GM23338 (cell line): ENCODE results near the gene SNRPB2. TPM values are rescaled to one million over a fixed set of nuclear protein-coding genes. Genes with fewer than 3 reads are reported as not detected.
A peak's percentile ranks its signal among the peaks of the same experiment; 100 is the strongest.

ENCODE experiments used
- ATAC-seq: fragments of 200-7000 bp; cut with Tn5 transposase; 3 replicates; pipeline ENCODE4 v1.9.1; 2020
- DNase-seq: peaks from one replicate; pipeline ENCODE4 v3.0.0-alpha.2; 2015; ENCODE audit warnings: low spot score
- H2AFZ ChIP-seq: fragments of 200-600 bp; sonication (generic); 2 replicates; pipeline ENCODE4 v1.8.0; 2016; ENCODE audit warnings: antibody characterized with exemption, mild to moderate bottlenecking, moderate library complexity
- H3F3A ChIP-seq: fragments of 200-600 bp; sonication (generic); replicated peaks from 2 replicates; pipeline ENCODE4 v1.8.0; 2017; ENCODE audit warnings: antibody characterized with exemption, mixed run types, low read depth
- H3K27ac ChIP-seq: fragments of 200-600 bp; sonication (generic); 2 replicates; pipeline ENCODE4 v1.6.1; 2016; ENCODE audit warnings: low read depth
- H3K27me3 ChIP-seq: fragments of 200-600 bp; sonication (generic); 2 replicates; pipeline ENCODE4 v1.8.0; 2016; ENCODE audit warnings: mild to moderate bottlenecking, mixed run types, moderate library complexity; ENCODE audit not compliant: insufficient read depth
- H3K36me3 ChIP-seq: fragments of 200-600 bp; sonication (generic); 2 replicates; pipeline ENCODE4 v1.8.0; 2016; ENCODE audit warnings: mild to moderate bottlenecking; ENCODE audit not compliant: insufficient read depth
- H3K4me1 ChIP-seq: fragments of 200-600 bp; sonication (generic); 2 replicates; pipeline ENCODE4 v1.8.0; 2016; ENCODE audit warnings: mild to moderate bottlenecking, moderate library complexity; ENCODE audit not compliant: insufficient read depth
- H3K4me2 ChIP-seq: fragments of 200-600 bp; sonication (generic); 2 replicates; pipeline ENCODE4 v1.7.1; 2017; ENCODE audit warnings: mixed run types
- H3K4me3 ChIP-seq: fragments of 200-600 bp; sonication (generic); 2 replicates; pipeline ENCODE4 v1.6.1; 2016; ENCODE audit warnings: mixed run types
- H3K79me2 ChIP-seq: fragments of 200-600 bp; sonication (generic); replicated peaks from 2 replicates; pipeline ENCODE4 v1.8.0; 2017; ENCODE audit warnings: mild to moderate bottlenecking; ENCODE audit not compliant: insufficient read depth
- H3K9me2 ChIP-seq: fragments of 200-600 bp; sonication (generic); 2 replicates; pipeline ENCODE4 v1.8.0; 2017; ENCODE audit not compliant: insufficient read depth
- H4K20me1 ChIP-seq: fragments of 200-600 bp; sonication (generic); replicated peaks from 2 replicates; pipeline ENCODE4 v1.8.0; 2017; ENCODE audit warnings: mild to moderate bottlenecking; ENCODE audit not compliant: insufficient read depth
- H3K27ac Mint-ChIP-seq: 2 replicates; pipeline ENCODE4 v1.8.0; 2020; ENCODE audit warnings: inconsistent platforms, mild to moderate bottlenecking, moderate library complexity, mixed read lengths
- H3K27me3 Mint-ChIP-seq: 3 replicates; pipeline ENCODE4 v1.8.0; 2022; ENCODE audit warnings: low read depth, mild to moderate bottlenecking, moderate library complexity, mixed read lengths, inconsistent platforms; ENCODE audit not compliant: insufficient read depth, poor library complexity
- H3K36me3 Mint-ChIP-seq: 3 replicates; pipeline ENCODE4 v1.8.0; 2021; ENCODE audit warnings: low read depth, mild to moderate bottlenecking, inconsistent platforms, moderate library complexity, mixed read lengths
- H3K4me1 Mint-ChIP-seq: 3 replicates; pipeline ENCODE4 v1.8.0; 2020; ENCODE audit warnings: mild to moderate bottlenecking, inconsistent platforms, mixed read lengths
- H3K4me3 Mint-ChIP-seq: 3 replicates; pipeline ENCODE4 v1.8.0; 2021; ENCODE audit warnings: moderate library complexity, mild to moderate bottlenecking, inconsistent platforms, mixed read lengths
- H3K9me3 Mint-ChIP-seq: 3 replicates; pipeline ENCODE4 v1.8.0; 2020; ENCODE audit warnings: moderate library complexity, mild to moderate bottlenecking, inconsistent platforms, mixed read lengths
- CTCF ChIP-seq, 2 experiments: fragments of 200-600 bp in 1 of 2; sonication (generic) in 1 of 2; conservative IDR thresholded peaks; 2 replicates each; pipeline versions ENCODE4 v1.5.1 to v1.6.1; 2016 to 2017; ENCODE audit warnings: antibody characterized with exemption in 2 of 2, low read depth in 2 of 2, mild to moderate bottlenecking in 2 of 2, moderate library complexity in 1 of 2
- ETS1 ChIP-seq: IDR thresholded peaks from 2 replicates; pipeline ENCODE4 v1.6.1; 2016; ENCODE audit warnings: antibody characterized with exemption
- EZH2 ChIP-seq: fragments of 200-600 bp; sonication (generic); IDR thresholded peaks from one replicate; pipeline ENCODE4 v1.8.0; 2017; ENCODE audit warnings: antibody characterized with exemption, mild to moderate bottlenecking, low read depth; ENCODE audit not compliant: unreplicated experiment
- JUNB ChIP-seq: IDR thresholded peaks from one replicate; pipeline ENCODE4 v1.6.1; 2016; ENCODE audit warnings: antibody characterized with exemption; ENCODE audit not compliant: unreplicated experiment
- NANOG ChIP-seq: IDR thresholded peaks from 2 replicates; pipeline ENCODE4 v1.6.1; 2016; ENCODE audit warnings: antibody characterized with exemption, borderline replicate concordance
- POLR2AphosphoS5 ChIP-seq: IDR thresholded peaks from 2 replicates; pipeline ENCODE4 v1.6.1; 2016; ENCODE audit warnings: antibody characterized with exemption, low read depth
- REST ChIP-seq: IDR thresholded peaks from one replicate; pipeline ENCODE4 v1.6.1; 2018; ENCODE audit warnings: antibody characterized with exemption; ENCODE audit not compliant: unreplicated experiment
- STAT1 ChIP-seq: IDR thresholded peaks from one replicate; pipeline ENCODE4 v1.6.1; 2016; ENCODE audit warnings: antibody characterized with exemption; ENCODE audit not compliant: unreplicated experiment
- ZNF114 ChIP-seq: fragments of 250-450 bp; sonication (Bioruptor Pico); IDR thresholded peaks from 2 replicates; pipeline ENCODE4 v1.5.0; 2020; ENCODE audit warnings: mild to moderate bottlenecking, moderate library complexity
- ZNF331 ChIP-seq: fragments of 250-450 bp; sonication (Bioruptor Pico); IDR thresholded peaks from 2 replicates; pipeline ENCODE4 v1.5.0; 2020; ENCODE audit warnings: low read depth, mild to moderate bottlenecking, moderate library complexity
- polyA plus RNA-seq: library from polyadenylated mRNA; unstranded; fragments of >200 nt; fragmentation: Nextera tagmentation; extraction: Ambion mirVana; gene quantifications from 2 replicates; pipeline ENCODE4 v1.2.1, GENCODE V29; 2016
- total RNA-seq: library from RNA; depleted of rRNA; stranded (reverse); fragments of >200 nt; shearing (Covaris generic); gene quantifications from 2 replicates; pipeline ENCODE4 v1.2.3, GENCODE V29; 2014

Gene SNRPB2
- total and polyA plus RNA-seq, 2 experiments from 2014 or later, result 94.9 to 377 TPM

GRCh38 chr20:16745204-16745603 is 15.4 kb downstream of the SNRPB2 start (continued):
- no peak for TF ChIP-seq CTCF (conservative IDR thresholded peaks at IDR 0.05; ENCODE audit: low read depth in 2 of 2)
- TF ChIP-seq POLR2AphosphoS5, result no peak
- no peak for TF ChIP-seq STAT1
- TF ChIP-seq ZNF114 (CRISPR knock-in tag), result no peak
- no peak for TF ChIP-seq EZH2

GRCh38 chr20:16747291-16747811 is 17.5 kb downstream of the SNRPB2 start:
- H3K4me3 Mint-ChIP-seq, result no peak overlapping the region
- ATAC-seq (peak; percentile 90), DNase-seq (peak; percentile 57)
- Histone ChIP-seq H3K27me3 (no peaks in the 10 kb centered on the region), H3F3A (no peaks in the 10 kb centered on the region), H3K9me2 (no peaks in the 10 kb centered on the region), H3K4me2 (no peak overlapping the region), H3K79me2 (no peaks in the 10 kb centered on the region), H2AFZ (no peak overlapping the region), H3K36me3 (no peaks in the 10 kb centered on the region), H3K4me3 (no peak overlapping the region), H3K27ac (no peak overlapping the region), H4K20me1 (no peaks in the 10 kb centered on the region), H3K4me1 (no peaks in the 10 kb centered on the region; the same call in 1 of the 2 replicates)
- H3K36me3 Mint-ChIP-seq, result no peaks in the 10 kb centered on the region
- TF ChIP-seq CTCF (conservative IDR thresholded peaks at IDR 0.05; ENCODE audit: low read depth in 2 of 2) (0 out of 4 replicates have a peak, but pooled peaks of 1 of the 2 experiments have one; percentile 36), NANOG (no peak), STAT1 (no peak)
- H3K9me3 Mint-ChIP-seq, result no peaks in the 10 kb centered on the region
- H3K27me3 Mint-ChIP-seq, result peaks cover 2% of the 10 kb centered on the region
- H3K4me1 Mint-ChIP-seq, result peaks cover 15% of the 10 kb centered on the region
- H3K27ac Mint-ChIP-seq, result no peak overlapping the region

- Mint-ChIP-seq H3K36me3 (0 out of 3 replicates have a peak, but pooled peaks cover under 1% of the 10 kb centered on the region), H3K9me3 (no peaks in the 10 kb centered on the region), H3K4me3 (no peak within 1 kb of the TSS), H3K27me3 (peaks cover 1% of the 10 kb centered on the region), H3K27ac (no peak within 1 kb of the TSS), H3K4me1 (peaks cover 22% of the 10 kb centered on the region)
- Histone ChIP-seq H3K79me2 (no peaks in the 10 kb centered on the region), H3F3A (no peaks in the 10 kb centered on the region), H3K4me2 (no peak within 1 kb of the TSS), H3K36me3 (no peaks in the 10 kb centered on the region), H3K4me3 (no peak within 1 kb of the TSS), H3K9me2 (no peaks in the 10 kb centered on the region), H4K20me1 (no peaks in the 10 kb centered on the region), H2AFZ (no peak within 1 kb of the TSS), H3K4me1 (peaks cover 9% of the 10 kb centered on the region; the same call in 1 of the 2 replicates), H3K27me3 (no peaks in the 10 kb centered on the region), H3K27ac (no peak within 1 kb of the TSS)
- no peak for ATAC-seq
- no peak for DNase-seq
- no peak for TF ChIP-seq ZNF114 (CRISPR knock-in tag)
- no peak for TF ChIP-seq ETS1
- TF ChIP-seq REST, result no peak
- no peak for TF ChIP-seq JUNB
- no peak for TF ChIP-seq ZNF331 (CRISPR knock-in tag)
- no peak for TF ChIP-seq NANOG
- no peak for TF ChIP-seq EZH2
- no peak for TF ChIP-seq POLR2AphosphoS5
Observed at GRCh38 chr20:16748308-16748900, 18.6 kb downstream of the SNRPB2 start, which contains the start of gene OTOR. Gene OTOR (plus strand): TSS chr20:16748358. CDS start chr20:16748402, 44 bp downstream.
